HG03025 (cell line): ENCODE results near the gene ANKS1B.

Experiments
- ATAC-seq: cut with Tn5 transposase; IDR thresholded peaks from one replicate; pipeline ENCODE4 v1.9.1; 2021; ENCODE audit warnings: mild to moderate bottlenecking, moderate library complexity; ENCODE audit not compliant: unreplicated experiment, low FRiP score

ANKS1B gene

DNA sequence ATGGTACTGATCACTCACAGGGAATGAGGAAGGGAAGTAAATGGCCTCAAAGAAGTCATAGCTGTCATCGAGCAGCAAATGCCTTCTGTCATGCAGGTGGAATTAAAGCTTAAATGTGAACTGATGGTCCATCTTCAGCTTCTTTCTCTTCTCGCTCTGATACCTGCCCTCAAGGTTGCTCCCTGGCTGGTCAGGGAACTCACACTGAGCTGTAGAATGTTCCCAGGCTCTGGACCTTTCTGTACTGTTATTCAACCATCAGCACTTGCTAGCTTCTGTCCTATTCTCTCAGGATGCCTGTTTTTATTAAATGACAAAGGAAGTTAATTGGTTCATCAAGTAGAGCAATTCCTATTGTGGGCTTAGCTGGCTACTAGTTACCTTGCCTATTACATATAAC, 875.8 kb downstream of the ANKS1B start:
- no peak for ATAC-seq

DNA sequence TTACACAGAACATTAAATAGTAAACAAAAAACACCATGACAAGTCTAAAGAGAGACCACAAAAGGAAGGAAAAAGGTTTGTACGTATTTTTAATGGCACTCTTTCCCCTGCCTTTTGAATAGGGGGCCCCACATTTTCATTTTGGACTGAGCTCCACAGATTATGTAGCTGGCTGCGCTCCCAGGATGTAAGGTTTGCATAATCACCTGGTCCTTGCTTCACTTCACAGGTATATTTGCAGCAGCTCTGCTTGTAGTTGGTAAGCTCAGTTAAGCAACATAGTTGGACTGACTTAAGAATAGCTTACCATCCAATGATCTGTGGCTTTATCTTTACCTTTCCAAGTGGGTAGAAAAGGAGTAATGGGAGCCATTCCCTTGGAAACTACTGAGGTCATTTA, 885.0 kb downstream of the ANKS1B start:
- ATAC-seq: no peak

DNA sequence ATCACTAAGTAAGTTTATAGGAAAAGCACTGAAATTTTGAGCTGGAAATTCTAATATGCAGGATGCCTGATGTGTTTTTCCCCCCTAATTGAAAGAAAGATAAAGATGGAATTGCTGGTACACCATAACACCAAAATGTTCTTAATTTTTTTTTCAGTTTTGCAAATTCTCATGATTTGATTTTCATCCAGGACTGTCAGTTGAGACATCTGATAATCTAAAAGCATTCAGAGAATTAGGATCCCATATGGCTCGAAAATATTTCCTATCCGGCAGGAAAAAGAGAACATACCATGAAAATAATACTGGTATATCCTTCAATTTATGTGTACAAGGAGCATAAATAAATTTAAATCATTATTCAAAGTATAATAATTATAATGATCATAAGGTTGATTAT, 887.6 kb downstream of the ANKS1B start:
- no peak for ATAC-seq

- no peak for ATAC-seq
These were observed 891.6 kb downstream of the ANKS1B start for GRCh38 chr12:99093166-99093565.

- no peak for ATAC-seq
These were observed 892.5 kb downstream of the ANKS1B start for GRCh38 chr12:99092100-99092851.

DNA sequence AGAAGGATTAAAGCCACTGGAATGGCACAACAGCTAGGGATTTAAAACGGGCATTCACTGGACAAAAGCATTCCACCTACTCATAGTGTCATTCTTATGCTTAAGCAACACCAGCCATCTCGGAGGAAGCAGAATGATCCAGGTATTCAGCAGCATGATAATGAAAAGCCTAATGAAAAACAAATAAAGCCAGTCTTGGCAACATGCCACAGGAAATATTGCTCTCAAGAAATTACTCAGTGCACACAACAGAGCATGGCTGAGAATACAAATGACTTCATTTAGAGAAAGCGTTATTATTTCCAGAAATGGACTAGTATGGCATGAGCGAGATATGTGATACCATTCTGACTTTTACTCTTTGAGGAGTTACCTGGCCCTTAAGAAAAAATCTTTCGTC, 897.5 kb downstream of the ANKS1B start:
- no peak for ATAC-seq

DNA sequence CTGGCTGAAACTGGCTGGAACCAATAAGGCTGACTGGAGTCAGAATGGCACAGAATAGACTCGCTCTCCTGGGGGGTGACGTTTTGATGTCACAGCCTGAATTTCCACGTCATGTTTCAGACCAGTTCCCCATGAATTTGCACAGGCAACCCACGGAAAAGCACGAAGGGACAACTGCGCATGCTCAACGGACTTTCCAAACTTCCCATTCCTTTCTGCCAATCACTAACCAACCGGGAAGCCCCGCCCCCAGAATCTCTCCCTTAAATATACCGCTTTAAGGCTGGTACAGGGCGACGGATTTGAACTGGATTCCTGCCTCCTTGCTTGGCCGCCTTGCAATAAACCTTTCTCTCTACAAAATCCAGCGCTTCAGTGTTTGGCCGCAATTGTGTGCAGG, 904.9 kb downstream of the ANKS1B start:
- ATAC-seq: no peak

- ATAC-seq: no peak
These were observed 915.6 kb downstream of the ANKS1B start for GRCh38 chr12:99068993-99069747.

DNA sequence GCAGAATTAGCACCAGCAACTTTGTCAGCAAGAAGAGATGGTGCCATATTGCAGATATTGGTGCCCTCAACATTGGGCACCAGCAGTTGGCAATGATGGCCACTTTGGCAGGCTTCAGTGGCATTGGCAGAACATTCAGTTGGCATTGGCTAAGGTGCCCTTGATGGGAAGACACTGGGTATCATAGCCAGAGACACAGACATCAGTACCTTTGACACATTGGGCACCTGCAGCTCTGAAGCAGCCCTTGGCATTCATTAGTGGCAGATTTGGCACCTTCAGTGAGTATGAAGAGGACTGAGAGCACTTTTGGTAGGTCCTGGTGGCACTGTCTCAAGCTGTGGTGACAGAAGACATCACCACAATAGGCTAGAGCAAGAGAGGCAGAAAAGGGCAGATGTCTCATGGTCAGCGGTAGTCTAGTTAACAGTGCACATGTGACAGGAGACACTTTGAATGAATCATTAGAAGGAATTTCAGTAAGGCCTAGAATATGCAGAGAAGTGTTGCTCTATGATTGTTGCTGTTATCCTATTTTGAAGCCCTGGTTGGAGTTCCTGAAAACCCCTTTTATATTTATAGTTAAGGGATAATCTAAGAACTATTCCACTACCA, 917.5 kb downstream of the ANKS1B start:
- ATAC-seq: no peak

DNA sequence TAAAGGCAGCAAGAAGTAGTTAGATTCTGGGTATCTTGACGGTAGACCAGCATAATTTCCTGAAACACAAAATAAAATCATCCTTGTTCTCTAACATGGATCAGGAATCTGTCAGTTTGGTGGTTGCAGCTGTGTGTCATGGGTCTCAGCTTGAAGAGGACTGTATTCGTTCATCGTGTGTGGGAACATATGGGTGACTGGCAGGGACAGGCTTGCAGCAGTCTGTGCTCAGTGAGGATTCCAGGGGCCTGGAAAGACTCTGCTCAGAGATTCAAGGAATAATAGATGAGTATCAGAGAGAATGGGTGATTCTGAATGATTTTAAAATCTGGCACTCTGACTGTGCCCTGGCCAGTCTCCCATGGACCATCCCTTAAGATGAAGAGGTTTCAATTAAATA, 918.0 kb downstream of the ANKS1B start:
- ATAC-seq: no peak

- no peak for ATAC-seq
These were observed 921.6 kb downstream of the ANKS1B start for GRCh38 chr12:99063182-99063581.

DNA sequence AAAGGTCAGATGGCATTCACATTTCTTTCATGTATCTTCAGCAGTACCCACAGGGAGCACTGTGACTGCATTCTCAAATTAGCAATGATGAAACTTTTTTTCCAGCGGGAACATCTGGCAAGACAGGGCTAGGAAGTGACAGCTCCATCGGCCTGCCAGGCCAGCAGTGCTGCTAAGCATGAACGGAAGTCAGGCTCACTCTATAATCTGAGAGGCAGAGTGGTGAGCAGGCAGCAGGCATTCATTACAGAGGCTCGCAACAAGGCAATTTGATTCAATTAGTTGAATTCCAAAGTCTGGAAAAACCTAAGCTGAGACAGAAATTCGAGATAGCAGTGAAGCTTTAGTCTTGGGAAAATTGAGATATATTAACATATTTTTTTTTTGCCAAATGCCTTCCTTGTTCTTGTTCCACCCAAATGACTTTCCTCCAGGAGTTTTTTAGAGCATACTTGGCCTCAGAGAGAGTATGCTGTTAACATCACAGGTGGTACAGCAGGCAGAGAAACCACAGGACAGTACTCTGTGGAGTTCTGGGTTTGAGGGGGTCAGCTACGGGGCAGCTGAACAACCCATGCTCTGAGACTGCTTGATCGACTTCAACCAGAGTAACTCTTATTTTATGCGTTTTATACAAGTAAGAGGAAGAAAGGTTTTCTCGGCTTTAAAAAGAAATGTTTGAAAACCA, 924.8 kb downstream of the ANKS1B start:
- ATAC-seq: no peak

DNA sequence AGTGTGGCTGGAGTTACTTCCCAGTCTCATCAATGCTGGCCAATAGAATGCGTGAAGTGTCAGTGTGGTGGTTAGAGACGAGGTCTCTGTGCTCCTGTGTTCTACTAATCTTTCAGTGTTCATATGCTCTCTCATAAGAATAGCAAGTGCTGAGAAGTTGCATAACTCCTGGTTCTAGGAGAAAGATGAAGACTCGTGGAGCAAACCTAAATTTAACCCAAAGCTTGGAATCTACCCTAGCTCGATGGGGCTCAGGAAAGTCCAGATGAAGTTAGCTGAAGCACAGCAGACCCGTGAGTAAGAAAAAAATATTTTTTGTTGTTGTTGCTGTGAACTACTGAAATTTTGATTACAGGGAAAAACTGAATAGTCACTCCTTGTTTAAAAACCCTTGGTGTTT, 927.1 kb downstream of the ANKS1B start:
- no peak for ATAC-seq

DNA sequence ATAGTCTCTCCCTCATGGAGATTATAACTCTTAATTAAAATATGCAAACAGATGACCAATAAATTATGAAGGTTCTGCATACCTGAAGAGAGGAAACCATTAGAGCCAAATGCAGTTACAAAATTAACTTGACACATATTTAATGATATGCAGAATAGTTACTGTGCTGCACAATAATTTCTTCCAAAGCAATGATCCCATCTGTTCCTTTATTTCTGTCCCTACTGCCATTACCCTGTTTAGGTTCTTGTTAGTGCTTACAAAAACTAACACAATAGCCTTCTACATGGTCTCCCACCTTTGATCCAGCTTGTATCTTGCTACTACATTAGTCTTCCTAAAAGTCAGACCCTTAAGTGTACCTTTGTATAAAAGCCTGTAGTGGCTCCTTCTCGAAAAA, 928.5 kb downstream of the ANKS1B start:
- no peak for ATAC-seq

GRCh38 chr12:99055299-99055698, 929.4 kb downstream of the ANKS1B start:
- ATAC-seq: no peak

DNA sequence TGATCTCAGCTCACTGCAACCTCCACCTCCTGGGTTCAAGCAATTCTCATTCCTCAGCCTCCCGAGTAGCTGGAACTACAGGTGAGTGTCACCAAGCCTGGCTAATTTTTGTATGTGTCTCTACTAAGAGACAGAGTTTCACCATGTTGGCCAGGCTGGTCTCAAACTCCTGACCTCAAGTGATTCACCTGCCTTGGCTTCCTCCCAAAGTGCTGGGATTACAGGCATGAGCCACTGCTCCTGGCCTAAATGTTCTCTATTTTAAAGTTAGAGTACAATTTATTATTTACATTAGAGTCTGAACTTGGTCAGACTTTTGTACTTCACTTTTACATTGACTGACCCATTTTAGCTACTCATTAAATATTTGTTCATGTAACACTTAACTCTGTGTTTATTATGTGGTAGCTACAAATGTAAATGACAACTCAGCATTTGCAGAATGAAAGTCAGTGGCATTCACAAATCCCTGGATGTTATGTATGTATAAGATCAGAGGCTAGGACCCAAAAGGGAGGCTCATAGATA, 930.1 kb downstream of the ANKS1B start:
- no peak for ATAC-seq

DNA sequence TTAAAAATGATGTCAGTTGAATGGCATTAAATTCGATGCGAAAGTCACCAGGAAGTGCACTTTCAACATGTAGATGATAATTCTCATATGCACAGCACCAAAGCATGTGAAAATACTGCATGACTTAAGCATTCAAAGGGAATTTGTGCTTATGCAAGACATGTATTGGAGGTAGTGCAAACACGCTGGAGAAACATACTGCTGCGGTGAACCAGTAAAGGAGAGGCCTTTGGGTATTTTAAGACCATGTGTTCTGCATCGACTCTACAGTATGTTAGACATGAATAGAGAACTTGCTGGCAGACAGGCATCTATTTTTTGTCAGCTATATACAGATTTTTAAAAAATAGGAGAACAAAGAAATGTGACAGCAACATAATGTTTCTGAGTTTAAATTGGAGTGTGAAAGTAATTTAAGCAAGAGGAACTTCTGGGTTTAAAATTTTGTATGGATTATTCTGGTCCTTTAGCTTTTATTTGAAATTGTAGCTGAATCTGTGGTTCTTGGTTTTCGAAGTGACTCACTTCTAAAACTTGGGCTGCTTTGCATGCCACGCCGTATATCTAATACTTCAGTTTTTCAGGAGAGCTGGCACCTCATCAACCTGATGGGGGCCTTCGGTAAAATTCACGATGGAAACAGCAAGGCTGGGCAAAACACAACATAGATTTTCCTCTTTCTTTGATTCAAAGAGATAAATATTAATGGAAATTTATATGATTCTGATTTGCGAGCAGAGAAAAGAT, 930.9 kb downstream of the ANKS1B start:
- ATAC-seq: no peak

DNA sequence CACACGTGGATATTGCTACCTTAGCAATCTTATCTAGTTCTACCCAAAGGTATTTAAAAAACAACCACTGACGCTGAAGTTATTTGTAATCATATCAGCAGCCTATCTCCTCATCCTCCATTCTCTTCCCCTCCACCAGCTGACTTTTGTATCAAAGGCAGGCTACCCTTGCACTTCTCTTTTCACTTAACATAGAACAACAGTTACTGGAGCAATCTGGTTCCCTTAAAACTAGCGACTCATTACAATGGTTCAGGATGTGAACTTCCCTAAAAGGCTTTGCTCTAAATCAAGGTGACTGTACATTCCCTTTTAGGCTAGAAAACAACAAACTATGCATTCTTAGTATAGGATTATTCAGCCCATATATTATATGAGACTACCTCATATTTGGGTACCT, 935.0 kb downstream of the ANKS1B start:
- no peak for ATAC-seq

DNA sequence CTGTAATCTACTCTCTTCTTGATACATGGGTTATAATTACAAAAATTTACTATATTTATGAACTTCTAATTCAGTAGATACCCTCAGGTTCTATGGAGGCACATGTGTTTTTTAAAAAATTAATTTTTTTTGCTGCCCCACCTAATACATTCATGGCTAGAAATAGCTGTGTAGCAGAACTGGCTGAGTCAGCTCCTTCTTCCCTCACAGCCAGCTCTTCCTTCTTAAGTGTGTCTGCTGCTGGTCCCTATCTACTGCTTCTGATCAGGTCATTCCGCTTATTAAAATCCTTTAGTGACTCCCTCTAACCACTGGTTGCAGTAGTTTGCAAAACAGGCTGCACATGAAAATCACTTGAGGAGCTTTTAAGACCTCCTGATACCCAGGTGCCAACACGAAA, 939.6 kb downstream of the ANKS1B start:
- no peak for ATAC-seq

DNA sequence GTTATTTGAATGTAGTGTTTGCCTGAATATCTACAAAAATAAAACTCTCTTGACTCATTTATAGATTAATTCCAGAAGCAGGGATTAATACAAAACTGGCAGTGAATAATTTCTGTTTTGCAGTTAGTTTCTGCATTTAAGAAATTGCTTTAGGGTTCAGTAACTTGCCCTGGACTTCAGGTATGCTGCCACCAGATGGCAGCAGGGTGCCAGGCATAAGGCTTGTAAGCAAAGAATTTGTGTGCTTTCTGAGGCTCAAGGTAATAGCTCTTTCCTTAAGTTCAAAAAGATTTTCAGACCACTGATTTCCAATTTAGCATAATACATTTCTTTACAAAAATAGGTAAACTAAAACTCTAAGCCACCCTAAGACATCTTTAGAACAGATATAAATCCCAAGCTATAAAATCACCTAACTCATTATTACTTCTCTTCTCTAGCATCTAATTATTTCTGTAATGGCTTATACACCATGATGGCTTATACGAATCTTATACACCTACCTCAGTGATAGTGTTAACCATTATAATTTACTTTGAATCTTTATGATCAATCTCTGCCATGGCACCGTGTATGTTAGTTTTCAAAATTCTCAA, 941.3 kb downstream of the ANKS1B start:
- no peak for ATAC-seq
